Stimulated activated effector memory CD8-positive, alpha-beta T cell treated with anti-CD3 and anti-CD28 coated beads, Interleukin-12 subunit alpha, Interleukin-12 subunit beta, amount 100 ng/mL, for 72 hours (primary cell): Measurements from ENCODE around the gene MERTK.

Experiments used
- ATAC-seq: fragments of 150-1000 bp; cut with Tn5 transposase; 2 replicates; pipeline ENCODE4 v1.10.0; 2021
- DNase-seq, 2 donors: peaks; one replicate each; pipeline ENCODE4 v3.0.0; 2021 to 2022; ENCODE audit warnings: low spot score in 2 of 2
- H3K27ac Mint-ChIP-seq: one replicate; pipeline ENCODE4 v1.8.0; 2022; ENCODE audit warnings: mild to moderate bottlenecking, mixed read lengths
- H3K36me3 Mint-ChIP-seq: one replicate; pipeline ENCODE4 v1.8.0; 2022; ENCODE audit warnings: mild to moderate bottlenecking, mixed read lengths
- H3K4me1 Mint-ChIP-seq: one replicate; pipeline ENCODE4 v1.8.0; 2022; ENCODE audit warnings: mixed read lengths
- H3K4me3 Mint-ChIP-seq: one replicate; pipeline ENCODE4 v1.8.0; 2022; ENCODE audit warnings: mild to moderate bottlenecking, mixed read lengths
- H3K9me3 Mint-ChIP-seq: one replicate; pipeline ENCODE4 v1.8.0; 2022; ENCODE audit warnings: mixed read lengths

Gene MERTK

GRCh38 chr2:112045446-112046014 lies 147.1 kb downstream of the MERTK start:
- no peak for DNase-seq
- Mint-ChIP-seq H3K36me3 (no peaks in the 10 kb centered on the region), H3K4me3 (no peak overlapping the region), H3K27ac (no peak overlapping the region), H3K9me3 (peaks cover 2% of the 10 kb centered on the region), H3K4me1 (peaks cover 8% of the 10 kb centered on the region)
- ATAC-seq = no peak

- Mint-ChIP-seq H3K4me1 (peaks cover 8% of the 10 kb centered on the region), H3K27ac (no peak overlapping the region), H3K36me3 (no peaks in the 10 kb centered on the region), H3K4me3 (no peak overlapping the region), H3K9me3 (peaks cover 2% of the 10 kb centered on the region)
- ATAC-seq (no peak), DNase-seq (no peak)
These were observed 147.8 kb downstream of the MERTK start for GRCh38 chr2:112046231-112046630.

GRCh38 chr2:112047537-112048235 lies 149.3 kb downstream of the MERTK start:
- H3K9me3 Mint-ChIP-seq = peaks cover 2% of the 10 kb centered on the region
- ATAC-seq = no peak

GRCh38 chr2:112048236-112048592 lies 149.8 kb downstream of the MERTK start:
- Mint-ChIP-seq H3K9me3 (peaks cover 2% of the 10 kb centered on the region), H3K4me1 (peaks cover 8% of the 10 kb centered on the region), H3K4me3 (no peak overlapping the region), H3K36me3 (no peaks in the 10 kb centered on the region), H3K27ac (no peak overlapping the region)
- no peak for ATAC-seq
- DNase-seq = no peak

More at GRCh38 chr2:112047537-112048235, 149.3 kb downstream of the MERTK start:
- Mint-ChIP-seq H3K4me1 (peaks cover 8% of the 10 kb centered on the region), H3K36me3 (no peaks in the 10 kb centered on the region), H3K4me3 (no peak overlapping the region), H3K27ac (no peak overlapping the region)
- DNase-seq = no peak

GRCh38 chr2:112048887-112049286 lies 150.5 kb downstream of the MERTK start:
- ATAC-seq (peak; percentile 42), DNase-seq (no peak)
- H3K4me1 Mint-ChIP-seq = peaks cover 15% of the 10 kb centered on the region
- peaks cover 2% of the 10 kb centered on the region for H3K9me3 Mint-ChIP-seq
- H3K36me3 Mint-ChIP-seq = no peaks in the 10 kb centered on the region
- no peak overlapping the region for H3K27ac Mint-ChIP-seq
- no peak overlapping the region for H3K4me3 Mint-ChIP-seq

GRCh38 chr2:112050316-112050715 lies 151.9 kb downstream of the MERTK start:
- no peak for ATAC-seq
- Mint-ChIP-seq H3K27ac (no peak overlapping the region), H3K4me1 (peaks cover 20% of the 10 kb centered on the region), H3K9me3 (peaks cover under 1% of the 10 kb centered on the region), H3K4me3 (no peak overlapping the region), H3K36me3 (peaks cover 5% of the 10 kb centered on the region)
- no peak for DNase-seq

- peak overlapping the region; percentile 82 for H3K4me3 Mint-ChIP-seq
- H3K4me1 Mint-ChIP-seq = peaks cover 52% of the 10 kb centered on the region
- H3K27ac Mint-ChIP-seq = peak overlapping the region; percentile 91
- ATAC-seq = peak; percentile 83
- H3K36me3 Mint-ChIP-seq = peaks cover 21% of the 10 kb centered on the region
- no peaks in the 10 kb centered on the region for H3K9me3 Mint-ChIP-seq
- DNase-seq = peak; percentile 97 to 99
These were observed 155.8 kb downstream of the MERTK start for GRCh38 chr2:112053917-112054846.

GRCh38 chr2:112054847-112055729 lies 156.7 kb downstream of the MERTK start, which contains the start of gene TMEM87B:
Gene TMEM87B (plus strand): TSS chr2:112055269. CDS start chr2:112055592, 323 bp downstream.
- Mint-ChIP-seq H3K9me3 (no peaks in the 10 kb centered on the region), H3K4me3 (peak within 1 kb of the TSS; percentile 82), H3K36me3 (peaks cover 30% of the 10 kb centered on the region), H3K4me1 (peaks cover 47% of the 10 kb centered on the region), H3K27ac (peak within 1 kb of the TSS; percentile 91)
- DNase-seq (peak; percentile 90 to 97), ATAC-seq (peak; percentile 83)

- DNase-seq = peak in 1 of 2 donors; percentile 59
- no peak for ATAC-seq
- Mint-ChIP-seq H3K4me3 (peak overlapping the region; percentile 82), H3K4me1 (peaks cover 47% of the 10 kb centered on the region), H3K27ac (peak overlapping the region; percentile 82), H3K36me3 (peaks cover 39% of the 10 kb centered on the region), H3K9me3 (no peaks in the 10 kb centered on the region)
These were observed 157.6 kb downstream of the MERTK start for GRCh38 chr2:112055730-112056625.

- DNase-seq (no peak), ATAC-seq (no peak)
- Mint-ChIP-seq H3K36me3 (peaks cover 45% of the 10 kb centered on the region), H3K4me3 (peak overlapping the region; percentile 82), H3K27ac (peak overlapping the region; percentile 82), H3K9me3 (no peaks in the 10 kb centered on the region), H3K4me1 (peaks cover 51% of the 10 kb centered on the region)
These were observed 158.2 kb downstream of the MERTK start for GRCh38 chr2:112056626-112056987.

- Mint-ChIP-seq H3K27ac (no peak overlapping the region), H3K36me3 (peaks cover 75% of the 10 kb centered on the region), H3K4me3 (no peak overlapping the region)
These were observed 161.3 kb downstream of the MERTK start for GRCh38 chr2:112059671-112060070.

GRCh38 chr2:112061299-112061698 lies 162.9 kb downstream of the MERTK start:
- Mint-ChIP-seq H3K9me3 (peaks cover 6% of the 10 kb centered on the region), H3K27ac (no peak overlapping the region), H3K4me1 (peaks cover 66% of the 10 kb centered on the region), H3K36me3 (peaks cover 81% of the 10 kb centered on the region), H3K4me3 (no peak overlapping the region)
- no peak for DNase-seq
- no peak for ATAC-seq

More at GRCh38 chr2:112059671-112060070, 161.3 kb downstream of the MERTK start:
- DNase-seq = no peak
- ATAC-seq = no peak
- Mint-ChIP-seq H3K4me1 (peaks cover 60% of the 10 kb centered on the region), H3K9me3 (peaks cover 6% of the 10 kb centered on the region)

GRCh38 chr2:112061840-112062239 lies 163.4 kb downstream of the MERTK start:
- H3K36me3 Mint-ChIP-seq = peaks cover 84% of the 10 kb centered on the region
- peaks cover 6% of the 10 kb centered on the region for H3K9me3 Mint-ChIP-seq
- no peak overlapping the region for H3K4me3 Mint-ChIP-seq
- H3K4me1 Mint-ChIP-seq = peaks cover 64% of the 10 kb centered on the region
- H3K27ac Mint-ChIP-seq = no peak overlapping the region
- DNase-seq = no peak
- ATAC-seq = peak; percentile 69

- H3K36me3 Mint-ChIP-seq = peaks cover 94% of the 10 kb centered on the region
- no peak overlapping the region for H3K4me3 Mint-ChIP-seq
- no peak for DNase-seq
- peak overlapping the region; percentile 75 for H3K27ac Mint-ChIP-seq
- peaks cover 55% of the 10 kb centered on the region for H3K4me1 Mint-ChIP-seq
- peaks cover 6% of the 10 kb centered on the region for H3K9me3 Mint-ChIP-seq
- peak; percentile 84 for ATAC-seq
These were observed 164.5 kb downstream of the MERTK start for GRCh38 chr2:112062894-112063293.
